GM19468 (cell line): ENCODE measurements around the gene ZNF143.
"Not testable (repeated sequence)": the region's sequence is repeated elsewhere in the genome, so short reads cannot be mapped to it uniquely, and the experiment has no call there.

Experiments used
- ATAC-seq: cut with Tn5 transposase; IDR thresholded peaks from one replicate; pipeline ENCODE4 v1.9.1; 2021; ENCODE audit warnings: mild to moderate bottlenecking, moderate library complexity, moderate number of reproducible peaks; ENCODE audit not compliant: unreplicated experiment; ENCODE audit errors: extremely low read depth

ZNF143 gene

GRCh38 chr11:9533736-9534473 lies 73.1 kb downstream of the ZNF143 start:
- no peak for ATAC-seq

- ATAC-seq: no peak
Observed at GRCh38 chr11:9535189-9535781, 74.5 kb downstream of the ZNF143 start.

- no peak for ATAC-seq
Observed at GRCh38 chr11:9538548-9538947, 77.7 kb downstream of the ZNF143 start.

GRCh38 chr11:9549216-9549615 lies 88.4 kb downstream of the ZNF143 start:
- ATAC-seq: not testable (repeated sequence)

- ATAC-seq: no peak
Observed at GRCh38 chr11:9550191-9550628, 89.4 kb downstream of the ZNF143 start.

- ATAC-seq: no peak
Observed at GRCh38 chr11:9561279-9561982, 100.6 kb downstream of the ZNF143 start.

GRCh38 chr11:9562716-9563115 lies 101.9 kb downstream of the ZNF143 start:
- ATAC-seq: no peak

- no peak for ATAC-seq
Observed at GRCh38 chr11:9563196-9563730, 102.5 kb downstream of the ZNF143 start.

GRCh38 chr11:9565822-9566560 lies 105.2 kb downstream of the ZNF143 start:
- peak; percentile 63 for ATAC-seq

- ATAC-seq: no peak
Observed at GRCh38 chr11:9566561-9567063, 105.8 kb downstream of the ZNF143 start.

GRCh38 chr11:9567401-9567800 lies 106.6 kb downstream of the ZNF143 start:
- no peak for ATAC-seq

- no peak for ATAC-seq
Observed at GRCh38 chr11:9568161-9568853, 107.5 kb downstream of the ZNF143 start.

- no peak for ATAC-seq
Observed at GRCh38 chr11:9568854-9569587, 108.2 kb downstream of the ZNF143 start.

- ATAC-seq: no peak
Observed at GRCh38 chr11:9569588-9570164, 108.9 kb downstream of the ZNF143 start.

GRCh38 chr11:9570313-9571025 lies 109.7 kb downstream of the ZNF143 start:
- ATAC-seq: no peak

- no peak for ATAC-seq
Observed at GRCh38 chr11:9571071-9571762, 110.4 kb downstream of the ZNF143 start.

- ATAC-seq: no peak
Observed at GRCh38 chr11:9571763-9572115, 110.9 kb downstream of the ZNF143 start.
